ENCODE measurements around the gene ESR2.

GRCh38 chr14:64174922-64175782 lies 119.0 kb downstream of the ESR2 start:
- TF ChIP-seq CTCF (IDR thresholded peaks at IDR 0.05; ENCODE audit: low read depth, low read length, missing input control) (no peak), ATF3 (IDR thresholded peaks at IDR 0.05) (no peak), TAF1 (conservative IDR thresholded peaks at IDR 0.05) (no peak), YY1 (IDR thresholded peaks at IDR 0.05) (no peak), REST (IDR thresholded peaks at IDR 0.05) (no peak), RXRA (IDR thresholded peaks at IDR 0.05) (no peak), EGR1 (IDR thresholded peaks at IDR 0.05; ENCODE audit: low read depth in 2 of 2) (no peak), MAX (IDR thresholded peaks at IDR 0.05) (no peak), GABPA (IDR thresholded peaks at IDR 0.05 in 1 of 2, conservative IDR thresholded peaks at IDR 0.05 in 1 of 2) (no peak), NR2F2 (IDR thresholded peaks at IDR 0.05) (no peak), FOXA1 (IDR thresholded peaks at IDR 0.05) (no peak), ZBTB33 (IDR thresholded peaks at IDR 0.05) (no peak), JUND (IDR thresholded peaks at IDR 0.05) (no peak), RAD21 (IDR thresholded peaks at IDR 0.05) (no peak)

All from liver (tissue), 3 donors.